CD4-positive, alpha-beta T cell treated with Interleukin-10 for 1 hour (primary cell): Measurements from ENCODE around the gene UFD1.

Experiments used
- DNase-seq: peaks from one replicate; pipeline ENCODE4 v3.0.0-alpha.2; 2020

The UFD1 gene

DNA sequence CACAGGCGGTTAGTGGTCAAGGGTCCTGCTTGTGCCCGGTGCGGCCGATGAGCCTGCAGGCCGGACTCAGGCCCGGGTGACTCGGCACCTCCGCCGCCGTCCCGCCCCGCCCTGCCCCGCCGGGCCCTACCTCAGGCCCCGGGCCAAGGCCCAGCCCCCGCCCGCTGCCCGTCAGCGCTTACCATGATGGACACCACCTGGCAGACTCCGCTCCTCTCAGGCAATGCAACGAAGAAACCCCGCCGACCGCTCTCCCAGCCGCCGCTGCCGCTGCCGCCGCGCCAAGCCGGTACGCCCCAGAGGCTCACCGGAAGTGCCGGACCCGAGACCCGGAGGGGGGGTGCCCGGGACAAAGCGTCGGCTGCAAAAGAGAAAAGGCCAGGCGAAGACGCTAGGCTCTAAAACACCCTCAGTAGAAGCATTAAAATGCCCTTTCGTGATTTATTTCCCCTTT, at the start of gene UFD1:
Gene UFD1, minus strand, starts transcription at position 293 of the 454 bp plus-strand sequence. Its CDS starts 108 bp downstream, at position 185.
- peak; percentile 87 for DNase-seq

- DNase-seq, result no peak
Observed at GRCh38 chr22:19527861-19528417, 48.9 kb upstream of the UFD1 start.

- DNase-seq, result no peak
Observed at GRCh38 chr22:19527321-19527721, 48.3 kb upstream of the UFD1 start.

DNA sequence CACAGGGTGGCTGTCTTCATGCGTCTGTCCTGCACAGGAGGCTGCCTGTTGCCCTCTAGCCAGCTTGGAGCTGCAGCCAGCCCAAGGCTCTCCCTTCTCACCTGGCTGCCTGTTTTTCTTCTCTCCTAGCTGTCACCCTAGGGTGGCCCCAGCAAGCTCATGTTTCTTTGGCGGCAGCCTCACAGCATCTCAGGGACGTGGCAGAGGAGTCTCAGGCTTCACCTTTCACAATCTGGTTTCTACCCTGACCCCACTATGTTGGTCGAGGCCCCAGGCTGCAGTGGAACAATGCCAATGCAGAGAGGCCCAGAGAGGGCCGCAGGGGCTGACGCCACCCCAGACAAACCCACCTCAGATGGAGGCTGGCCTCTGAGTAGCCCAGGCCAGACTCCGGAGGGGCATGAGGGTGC, 47.7 kb upstream of the UFD1 start:
- no peak for DNase-seq

DNA sequence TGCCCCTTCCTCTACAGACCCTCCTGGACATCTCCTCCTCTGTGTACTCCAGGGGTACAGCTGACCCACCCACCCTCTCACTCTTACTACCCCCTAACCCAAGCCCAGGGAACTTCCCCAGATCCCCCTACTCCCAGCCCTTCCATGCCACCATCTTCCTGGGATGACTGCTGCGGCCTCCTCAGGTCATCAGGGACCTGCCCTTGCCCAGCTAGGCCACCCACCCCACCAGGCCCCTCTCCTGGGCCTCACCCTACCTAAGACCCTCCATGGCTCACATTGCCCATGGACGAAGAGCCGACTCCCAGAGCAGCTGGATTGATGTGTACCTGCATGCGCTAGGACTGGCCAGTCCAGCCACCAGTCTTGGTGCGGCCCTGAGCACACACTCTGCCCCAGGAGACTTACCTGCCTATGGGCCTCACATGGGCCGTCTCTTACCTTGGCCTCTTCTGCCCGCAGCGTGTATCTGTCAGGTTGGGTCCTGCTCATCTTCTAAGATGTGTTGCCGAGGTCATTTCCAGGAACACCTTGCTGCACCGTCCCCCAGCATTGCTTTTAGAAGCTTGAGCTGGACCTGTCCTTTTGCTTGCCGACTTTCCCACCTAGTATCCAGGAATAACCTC, 47.2 kb upstream of the UFD1 start:
- no peak for DNase-seq

GRCh38 chr22:19525666-19526065, 46.7 kb upstream of the UFD1 start:
- no peak for DNase-seq

DNA sequence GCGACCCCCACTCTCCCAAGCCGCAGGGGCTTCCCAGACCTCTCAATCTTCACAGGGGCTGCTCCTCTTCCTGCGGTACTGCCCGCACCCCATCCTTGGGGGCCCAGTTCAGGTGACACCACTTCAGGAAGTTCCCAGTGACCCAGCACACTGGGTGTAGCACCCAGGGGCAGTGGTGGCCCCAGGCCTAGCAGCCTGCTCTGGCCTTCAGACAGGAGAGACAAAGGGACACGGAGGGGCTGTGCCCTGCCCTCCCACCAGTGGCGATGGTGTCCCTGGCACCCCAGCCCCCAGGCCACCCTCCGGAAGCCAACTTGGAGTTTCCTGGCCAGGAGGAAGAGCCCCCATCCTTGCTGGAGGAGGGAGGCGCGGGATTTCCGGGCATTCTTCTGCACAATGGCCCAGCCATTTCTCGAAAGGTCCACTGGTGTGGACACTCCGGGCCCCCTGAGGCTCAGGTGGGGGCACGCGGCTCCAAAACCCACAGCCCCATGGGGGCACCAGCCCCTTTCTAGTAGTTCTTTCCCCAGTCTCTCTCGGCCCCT, 46.2 kb upstream of the UFD1 start:
- no peak for DNase-seq

GRCh38 chr22:19524170-19525115, 45.5 kb upstream of the UFD1 start, which contains the start of gene CLDN5:
TSS of gene CLDN5 (minus strand) at chr22:19524410. CDS start at chr22:19524255, 155 bp downstream.
- no peak for DNase-seq

GRCh38 chr22:19523240-19524169, 44.5 kb upstream of the UFD1 start:
- DNase-seq, result no peak

GRCh38 chr22:19522881-19523239, 43.9 kb upstream of the UFD1 start:
- no peak for DNase-seq

GRCh38 chr22:19522190-19522880, 43.3 kb upstream of the UFD1 start:
- no peak for DNase-seq

DNA sequence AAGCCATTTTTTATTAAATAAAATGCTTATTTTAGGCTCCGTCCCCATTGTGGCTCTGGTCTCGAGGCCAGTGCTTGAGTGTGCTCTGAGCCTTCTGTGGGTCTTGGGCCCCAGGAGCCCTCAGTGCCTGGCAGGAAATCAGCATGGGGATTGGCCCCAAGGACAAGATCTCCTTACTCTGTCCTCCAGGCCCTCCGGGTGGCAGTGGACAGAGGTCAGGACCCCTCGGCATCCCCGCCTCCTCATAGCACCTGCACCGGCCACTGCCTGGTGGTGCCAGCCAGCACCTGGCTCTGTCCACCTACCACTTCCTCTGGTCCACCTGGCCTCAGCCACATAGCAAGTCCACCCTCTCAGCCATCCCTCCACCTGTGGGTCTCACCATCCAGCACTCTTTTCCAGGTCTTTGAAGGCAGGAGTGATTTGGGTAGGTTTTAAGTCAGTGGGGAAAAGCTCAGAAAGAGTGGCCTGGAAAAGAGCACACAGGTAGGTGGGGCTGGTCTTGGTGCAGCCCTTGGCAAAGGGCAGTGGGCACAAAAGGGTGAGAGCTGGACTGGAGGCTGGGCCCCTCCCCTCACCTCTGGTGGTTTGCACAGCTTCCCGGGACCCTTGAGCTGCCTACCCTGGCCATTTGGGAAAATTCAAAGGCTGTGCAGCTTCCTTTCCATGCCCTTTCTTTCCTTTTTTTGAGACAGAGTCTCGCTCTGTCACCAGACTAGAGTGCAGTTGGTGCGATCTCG, 41.7 kb upstream of the UFD1 start:
- DNase-seq, result no peak

DNA sequence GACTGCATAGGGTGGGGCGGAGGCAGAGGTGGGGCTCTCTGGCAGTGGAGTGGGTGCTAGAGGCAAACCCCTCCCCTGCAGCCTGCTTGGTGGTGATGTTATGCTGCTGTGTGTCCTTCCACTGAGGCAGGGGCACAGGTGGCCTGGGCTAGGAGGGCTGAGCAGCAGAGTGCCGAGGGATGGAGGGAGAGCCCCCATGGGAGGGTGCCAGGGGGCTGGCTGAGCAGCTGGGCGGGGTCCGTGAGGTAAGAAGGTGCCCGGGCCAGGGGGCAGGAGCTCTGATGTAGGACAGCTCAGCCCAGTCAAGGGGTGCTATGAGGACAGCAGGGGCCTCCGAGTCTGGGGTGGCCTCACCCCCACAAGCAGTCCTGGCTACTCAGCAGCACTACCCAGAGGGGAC, 41.0 kb upstream of the UFD1 start:
- DNase-seq, result no peak

DNA sequence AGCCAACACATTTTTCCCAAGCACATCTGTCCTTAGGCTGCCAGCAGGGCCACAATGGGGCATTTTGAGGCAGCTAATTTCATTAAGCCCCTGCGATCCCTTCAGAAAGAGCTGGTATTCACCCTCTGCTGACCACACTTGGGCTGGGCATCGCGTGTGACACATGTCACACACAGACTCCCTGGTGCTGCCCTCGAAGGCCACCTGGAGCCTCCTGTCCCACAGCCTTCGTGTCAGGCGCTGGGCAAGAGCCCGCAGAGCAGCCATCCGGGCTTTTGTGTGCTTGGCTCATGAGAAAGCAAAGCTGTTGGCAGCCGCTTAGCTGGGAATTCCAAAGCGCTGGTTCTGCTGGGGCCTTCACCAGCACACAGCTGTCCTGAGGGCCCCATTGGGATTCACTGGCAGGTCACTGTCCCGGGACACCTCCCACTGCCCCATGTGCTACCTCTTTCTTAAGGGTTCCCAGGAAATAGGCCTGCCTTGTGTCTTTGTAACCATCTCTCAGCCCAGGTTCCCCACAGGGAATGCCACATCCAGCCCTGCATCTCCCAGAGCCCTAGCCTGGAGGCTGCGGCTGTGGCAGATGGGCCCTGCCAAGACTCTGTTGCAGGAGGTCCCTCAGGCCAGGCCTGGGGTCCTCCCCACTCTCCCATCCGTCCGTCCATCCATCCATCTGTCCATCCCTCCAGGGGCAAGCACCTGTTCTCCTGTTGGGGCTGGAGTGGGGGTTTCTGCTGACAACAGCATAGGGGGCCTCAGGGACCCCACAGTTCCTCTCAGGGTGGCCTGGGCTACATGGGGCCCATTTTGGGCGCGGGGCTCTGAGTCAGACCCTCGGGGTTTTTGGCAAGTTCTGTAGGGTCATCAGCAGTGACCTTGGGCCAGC, 40.3 kb upstream of the UFD1 start:
- no peak for DNase-seq

GRCh38 chr22:19518635-19519034, 39.6 kb upstream of the UFD1 start:
- DNase-seq, result no peak

DNA sequence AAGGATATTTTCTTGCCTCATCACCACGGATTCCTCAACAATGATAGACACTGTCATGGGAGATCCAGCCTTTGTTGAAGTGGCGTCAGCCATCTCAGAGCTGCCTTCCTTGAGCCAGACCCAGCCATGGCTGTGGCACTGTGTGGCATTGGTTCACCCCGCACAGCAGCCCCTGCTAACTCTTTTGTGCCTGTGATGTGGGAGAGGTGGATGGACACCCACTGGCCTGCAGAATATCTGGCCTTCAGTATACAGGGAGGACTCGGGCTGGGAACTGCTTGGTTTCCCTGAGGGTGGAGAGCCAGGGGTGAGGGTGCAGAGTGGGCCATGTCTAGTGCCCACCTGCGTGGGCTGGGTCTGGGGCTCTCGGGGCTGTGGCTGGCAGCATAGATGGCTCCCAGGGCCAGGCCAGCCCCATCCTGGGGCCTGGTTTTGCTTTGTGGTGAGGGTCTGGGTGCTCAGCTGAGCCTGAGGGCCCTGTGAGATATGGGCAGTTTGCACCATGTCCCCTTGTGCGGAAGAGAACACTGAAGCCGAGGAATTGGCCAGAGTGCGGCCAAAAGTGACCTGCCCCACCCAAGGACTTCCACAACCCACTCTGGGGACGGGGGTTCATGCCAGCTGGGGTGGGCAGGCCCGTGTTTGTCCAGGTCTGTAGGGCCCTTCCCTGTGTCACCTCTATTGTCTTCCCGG, 39.1 kb upstream of the UFD1 start:
- DNase-seq, result no peak

GRCh38 chr22:19517171-19517500, 38.1 kb upstream of the UFD1 start:
- DNase-seq, result no peak

DNA sequence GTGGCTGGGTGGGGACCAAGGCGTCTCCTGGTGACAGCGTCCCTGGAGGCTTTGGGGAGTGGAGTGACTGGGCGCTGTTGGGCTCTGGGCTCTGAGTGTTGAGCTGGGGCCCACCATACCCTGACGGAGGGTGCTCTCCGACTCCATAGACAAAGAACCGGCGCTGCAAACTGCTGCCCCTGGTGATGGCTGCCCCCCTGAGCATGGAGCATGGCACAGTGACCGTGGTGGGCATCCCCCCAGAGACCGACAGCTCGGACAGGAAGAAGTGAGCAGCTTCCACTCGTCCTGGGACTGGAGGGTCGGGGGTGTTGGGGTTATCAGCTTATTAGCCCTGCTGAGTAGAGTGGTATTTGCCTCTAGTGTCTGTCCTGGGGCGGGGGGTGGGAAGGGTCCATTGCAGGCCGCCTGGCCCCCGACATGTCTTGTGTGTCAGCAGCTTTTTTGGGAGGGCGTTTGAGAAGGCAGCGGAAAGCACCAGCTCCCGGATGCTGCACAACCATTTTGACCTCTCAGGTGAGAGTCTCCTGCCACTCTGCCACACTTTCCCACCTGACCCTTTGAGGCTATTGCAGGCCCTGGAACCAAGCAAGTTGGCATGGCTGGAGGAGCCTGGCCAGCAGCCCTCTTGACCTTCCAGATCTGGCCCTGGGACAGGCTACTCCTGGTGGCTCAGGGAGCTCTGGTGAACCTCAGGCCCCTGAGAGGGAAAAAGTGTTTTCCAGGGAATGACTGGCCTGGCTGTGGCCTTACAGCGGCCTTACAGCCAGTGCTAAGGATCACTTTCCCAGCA, 37.6 kb upstream of the UFD1 start:
- no peak for DNase-seq
